SK-N-MC (cell line): ENCODE data around the gene NDUFAF2.
"Not testable (repeated sequence)": the region's sequence is repeated elsewhere in the genome, so short reads cannot be mapped to it uniquely, and the experiment has no call there.

Experiments used
- DNase-seq: peaks from one replicate; pipeline ENCODE4 v3.0.0-alpha.2; 2011; ENCODE audit warnings: low read depth, low spot score
- H3K27ac ChIP-seq: fragments of 200-600 bp; sonication (generic); 2 replicates; pipeline ENCODE4 v1.5.1; 2016; ENCODE audit warnings: mixed run types
- H3K36me3 ChIP-seq: fragments of 200-600 bp; sonication (generic); 2 replicates; pipeline ENCODE4 v1.6.1; 2017; ENCODE audit warnings: antibody characterized with exemption, low read length, mixed read lengths; ENCODE audit not compliant: insufficient read depth
- H3K4me3 ChIP-seq: fragments of 200-600 bp; sonication (generic); 2 replicates; pipeline ENCODE4 v1.5.1; 2016
- H3K9ac ChIP-seq: fragments of 200-600 bp; sonication (generic); 2 replicates; pipeline ENCODE4 v1.8.0; 2017; ENCODE audit warnings: mixed run types, mixed read lengths; ENCODE audit not compliant: insufficient read length
- H3K9me3 ChIP-seq: fragments of 200-600 bp; sonication (generic); 2 replicates; pipeline ENCODE4 v1.6.1; 2017; ENCODE audit warnings: low read depth, mild to moderate bottlenecking, antibody characterized with exemption, low read length, moderate library complexity, mixed read lengths
- EZH2 ChIP-seq: fragments of 200-600 bp; sonication (generic); IDR thresholded peaks from one replicate; pipeline ENCODE4 v1.6.1; 2017; ENCODE audit warnings: antibody characterized with exemption
- FOXP2 ChIP-seq: optimal IDR thresholded peaks from 2 replicates; pipeline ENCODE3; 2011; ENCODE audit warnings: mild to moderate bottlenecking, moderate library complexity; ENCODE audit not compliant: insufficient read depth; ENCODE audit errors: extremely low read length, control extremely low read depth
- POLR2AphosphoS5 ChIP-seq: IDR thresholded peaks from 2 replicates; pipeline ENCODE4 v1.6.1; 2012; ENCODE audit warnings: mild to moderate bottlenecking, low read depth, low read length, borderline replicate concordance

Gene NDUFAF2

DNA sequence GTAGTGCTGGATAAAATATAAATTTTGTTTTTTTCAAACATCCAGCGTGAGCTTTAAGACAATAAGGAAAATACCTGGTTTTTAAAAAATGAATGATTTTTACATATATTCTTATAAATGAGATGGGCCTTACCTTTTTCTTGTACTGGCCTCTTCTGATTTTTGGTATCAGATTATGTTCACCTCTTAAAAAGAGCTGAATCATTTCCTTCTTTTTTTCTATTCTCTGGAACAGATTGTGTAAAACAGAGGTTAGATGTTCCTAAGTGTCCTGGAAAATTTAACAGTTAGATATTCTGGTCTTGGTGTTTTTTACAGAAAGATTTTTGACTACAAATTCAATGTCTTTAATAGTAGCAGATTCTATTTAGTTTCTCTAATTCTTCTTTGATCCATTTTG lies 74.6 kb downstream of the NDUFAF2 start:
- Histone ChIP-seq H3K9ac (peak overlapping the region; percentile 29), H3K4me3 (peak overlapping the region; percentile 10; the same call in 1 of the 2 replicates), H3K36me3 (no peaks in the 10 kb centered on the region; the same call in 1 of the 2 replicates), H3K27ac (peak overlapping the region; percentile 92), H3K9me3 (no peaks in the 10 kb centered on the region)
- TF ChIP-seq POLR2AphosphoS5 (no peak), EZH2 (no peak), FOXP2 (no peak)
- no peak for DNase-seq

DNA sequence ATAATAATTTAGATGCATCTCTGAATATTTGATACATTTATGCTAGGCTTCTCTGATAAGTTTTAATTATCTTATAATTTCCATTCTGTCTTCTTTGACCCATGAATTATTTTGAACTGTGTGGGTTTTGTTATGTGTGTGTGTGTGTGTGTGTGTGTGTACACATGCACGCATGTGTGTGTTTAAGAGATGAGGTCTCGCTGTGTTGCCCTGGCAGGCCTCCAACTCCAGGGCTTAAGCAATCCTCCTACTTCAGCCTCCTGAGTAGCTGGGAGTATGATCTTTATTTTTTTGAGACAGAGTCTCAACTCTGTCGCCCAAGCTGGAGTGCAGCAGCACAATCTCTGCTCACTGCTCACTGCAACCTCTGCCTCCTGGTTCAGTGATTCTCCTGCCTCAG lies 75.4 kb downstream of the NDUFAF2 start:
- H3K4me3 ChIP-seq = peak overlapping the region; percentile 10
- peak overlapping the region; percentile 92 for H3K27ac ChIP-seq
- no peaks in the 10 kb centered on the region for H3K9me3 ChIP-seq
- peak overlapping the region; percentile 29 for H3K9ac ChIP-seq
- TF ChIP-seq POLR2AphosphoS5 = no peak
- no peak for TF ChIP-seq EZH2
- TF ChIP-seq FOXP2 = no peak
- DNase-seq = no peak
- no peaks in the 10 kb centered on the region; the same call in 1 of the 2 replicates for H3K36me3 ChIP-seq

DNA sequence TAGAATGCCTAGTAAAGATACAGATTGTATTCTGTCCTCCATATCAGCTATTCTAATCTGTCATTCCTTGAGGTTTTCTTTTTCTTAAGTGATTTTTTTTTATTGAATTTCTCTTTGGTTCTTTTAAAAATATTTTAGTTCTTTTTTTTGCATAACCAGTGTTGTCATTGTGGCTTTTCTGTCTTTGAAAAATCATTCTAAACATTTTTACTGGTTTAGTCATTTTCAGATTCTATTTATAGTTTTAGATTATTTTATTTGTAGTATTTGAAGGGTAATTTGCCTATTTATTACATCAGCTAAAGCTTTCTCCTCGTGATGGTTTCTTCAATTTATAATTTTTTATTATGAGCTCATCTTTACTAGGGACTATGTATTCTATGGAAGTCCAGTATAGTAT lies 78.1 kb downstream of the NDUFAF2 start:
- no peaks in the 10 kb centered on the region; the same call in 1 of the 2 replicates for H3K36me3 ChIP-seq
- H3K9ac ChIP-seq = no peak overlapping the region
- no peak for DNase-seq
- peak overlapping the region; percentile 91 for H3K27ac ChIP-seq
- no peaks in the 10 kb centered on the region for H3K9me3 ChIP-seq
- no peak overlapping the region for H3K4me3 ChIP-seq
- TF ChIP-seq EZH2 (no peak), FOXP2 (no peak), POLR2AphosphoS5 (no peak)

DNA sequence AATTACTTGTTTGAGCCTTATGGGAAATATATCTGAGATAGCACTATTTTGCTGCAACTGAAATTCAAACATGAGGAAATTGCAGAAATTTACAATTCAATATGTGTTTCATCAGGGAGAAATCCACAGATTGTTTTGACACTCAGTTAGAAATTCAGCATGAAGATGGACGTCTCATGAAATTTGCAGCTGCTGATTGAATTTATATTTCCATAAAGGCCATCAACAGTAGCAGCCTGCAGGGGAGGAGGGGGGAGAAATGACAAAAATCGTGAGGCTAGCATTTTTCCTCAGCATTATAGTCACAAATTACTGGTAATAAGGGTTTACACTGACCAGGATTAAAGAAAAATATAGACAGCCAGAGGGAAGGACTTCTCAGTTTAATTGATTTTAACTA lies 81.0 kb downstream of the NDUFAF2 start:
- no peaks in the 10 kb centered on the region for H3K9me3 ChIP-seq
- H3K4me3 ChIP-seq = peak overlapping the region; percentile 70
- peak overlapping the region; percentile 73 for H3K9ac ChIP-seq
- no peak for TF ChIP-seq EZH2
- no peak for TF ChIP-seq FOXP2
- no peak for TF ChIP-seq POLR2AphosphoS5
- H3K27ac ChIP-seq = peak overlapping the region; percentile 91
- no peak for DNase-seq
- H3K36me3 ChIP-seq = no peaks in the 10 kb centered on the region; the same call in 1 of the 2 replicates

DNA sequence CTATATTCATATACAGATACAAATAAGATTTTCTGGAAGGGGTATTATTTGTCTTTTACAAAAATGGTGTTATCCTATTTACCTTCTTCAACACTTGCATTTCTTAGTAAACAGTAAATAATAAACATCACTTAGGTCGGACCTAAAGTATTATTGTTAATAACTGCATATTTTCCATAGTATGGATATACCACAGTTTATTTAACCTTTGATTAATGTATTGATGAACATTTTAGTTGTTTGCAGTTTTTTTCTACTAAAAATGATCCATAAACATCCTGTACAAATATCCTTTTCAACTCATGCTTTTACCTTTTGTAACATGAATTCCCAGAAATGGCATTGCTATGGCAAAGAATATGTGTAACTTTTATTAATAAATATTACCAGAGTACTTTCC lies 83.4 kb downstream of the NDUFAF2 start:
- Histone ChIP-seq H3K9me3 (no peaks in the 10 kb centered on the region), H3K27ac (peak overlapping the region; percentile 90; the same call in 1 of the 2 replicates)
- DNase-seq = no peak

DNA sequence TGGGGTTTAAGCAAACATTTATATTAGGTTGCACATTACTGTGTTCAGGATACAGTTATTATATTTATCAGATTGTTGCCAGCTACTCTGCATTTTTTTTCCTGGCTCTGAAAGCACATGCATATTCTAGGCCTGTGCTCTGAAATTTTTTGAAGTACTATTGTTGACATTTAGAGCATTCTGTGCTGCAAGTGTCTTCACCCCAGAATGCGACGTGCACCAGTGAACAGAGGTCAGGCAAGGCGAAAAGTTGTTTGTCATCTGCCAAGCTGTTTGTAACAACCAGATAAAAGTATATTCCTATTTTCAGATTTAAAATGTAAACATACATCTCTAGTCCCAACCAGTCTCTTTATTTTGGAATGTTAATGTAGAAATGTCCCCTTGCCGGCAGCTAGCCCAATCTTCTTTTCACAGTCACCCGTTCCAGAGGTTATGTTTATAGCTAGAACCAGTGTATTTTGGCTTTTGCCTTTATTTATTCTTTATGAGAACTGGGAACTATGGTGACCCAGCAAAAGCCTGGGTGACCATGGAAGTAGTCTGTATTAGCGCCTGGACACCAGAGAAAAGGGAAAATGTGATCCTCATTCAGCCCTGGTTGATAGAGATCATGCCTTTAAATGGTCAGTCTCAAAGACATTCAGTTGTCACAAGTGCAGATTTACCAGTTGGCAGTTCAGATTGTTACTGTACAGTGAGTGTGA lies 84.6 kb downstream of the NDUFAF2 start:
- Histone ChIP-seq H3K27ac (peak overlapping the region; percentile 90), H3K36me3 (no peaks in the 10 kb centered on the region), H3K9me3 (no peaks in the 10 kb centered on the region), H3K9ac (peak overlapping the region; percentile 56), H3K4me3 (peak overlapping the region; percentile 47; the same call in 1 of the 2 replicates)
- TF ChIP-seq FOXP2 (no peak), POLR2AphosphoS5 (no peak), EZH2 (no peak)
- DNase-seq = no peak

More for the DNA sequence above, 83.4 kb downstream of the NDUFAF2 start:
- no peak overlapping the region for H3K9ac ChIP-seq
- no peak for TF ChIP-seq FOXP2
- no peak for TF ChIP-seq POLR2AphosphoS5
- TF ChIP-seq EZH2 = no peak
- no peaks in the 10 kb centered on the region for H3K36me3 ChIP-seq
- H3K4me3 ChIP-seq = no peak overlapping the region

DNA sequence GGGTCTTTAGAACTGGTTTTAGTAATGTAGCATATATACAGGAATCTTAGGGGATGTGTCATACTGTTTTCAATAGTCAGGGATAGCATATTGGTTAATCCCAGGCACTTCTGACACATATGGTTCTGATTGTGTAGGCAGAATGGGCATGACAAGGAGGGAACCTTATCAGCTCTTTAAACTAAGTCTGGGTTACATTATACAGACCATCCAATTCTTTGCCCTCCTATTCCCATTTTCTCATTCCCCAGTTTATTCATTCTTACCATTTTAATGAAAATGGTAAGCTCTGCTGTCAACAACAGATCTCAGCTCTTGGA lies 85.1 kb downstream of the NDUFAF2 start:
- no peak for DNase-seq
- peak overlapping the region; percentile 56 for H3K9ac ChIP-seq
- peak overlapping the region; percentile 47; the same call in 1 of the 2 replicates for H3K4me3 ChIP-seq
- H3K9me3 ChIP-seq = no peaks in the 10 kb centered on the region
- H3K27ac ChIP-seq = peak overlapping the region; percentile 90
- no peak for TF ChIP-seq POLR2AphosphoS5
- TF ChIP-seq FOXP2 = no peak
- TF ChIP-seq EZH2 = no peak
- no peaks in the 10 kb centered on the region for H3K36me3 ChIP-seq

DNA sequence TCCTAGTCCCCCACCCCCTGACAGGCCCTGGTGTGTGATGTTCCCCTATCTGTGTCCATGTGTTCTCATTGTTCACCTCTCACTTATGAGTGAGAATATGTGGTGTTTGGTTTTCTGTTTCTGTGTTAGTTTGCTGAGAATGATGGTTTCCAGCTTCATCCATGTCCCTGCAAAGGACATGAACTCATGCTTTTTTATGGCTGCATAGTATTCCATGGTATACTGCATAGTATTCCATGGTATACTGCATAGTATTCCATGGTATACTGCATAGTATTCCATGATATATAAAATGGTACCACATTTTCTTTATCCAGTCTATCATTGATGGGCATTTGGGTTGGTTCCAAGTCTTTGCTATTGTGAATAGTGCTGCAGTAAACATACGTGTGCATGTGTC lies 86.3 kb downstream of the NDUFAF2 start:
- H3K9me3 ChIP-seq, H3K36me3 ChIP-seq, H3K9ac ChIP-seq, DNase-seq, H3K4me3 ChIP-seq, H3K27ac ChIP-seq: not testable (repeated sequence)

DNA sequence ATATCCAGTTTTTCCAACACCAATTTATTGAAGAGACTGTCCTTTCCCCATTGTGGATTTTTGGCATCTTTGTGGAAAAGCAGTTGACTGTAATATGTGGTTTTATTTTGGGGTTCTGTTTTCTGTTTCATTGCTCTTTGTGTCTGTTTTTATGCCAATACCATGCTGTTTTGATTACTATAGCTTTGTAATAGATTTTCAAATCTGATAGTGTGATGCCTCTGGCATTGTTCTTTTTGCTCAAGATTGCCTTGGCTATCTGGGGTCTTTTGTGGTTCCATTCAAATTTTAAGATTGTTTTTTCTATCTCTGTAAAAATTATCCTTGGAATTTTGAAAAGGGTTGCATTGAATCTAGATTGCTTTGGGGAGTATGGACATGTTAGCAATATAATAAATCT lies 99.5 kb downstream of the NDUFAF2 start:
- H3K27ac ChIP-seq = no peak overlapping the region
- H3K36me3 ChIP-seq = peaks cover 7% of the 10 kb centered on the region; the same call in 1 of the 2 replicates
- H3K9me3 ChIP-seq = peaks cover 10% of the 10 kb centered on the region; the same call in 1 of the 2 replicates
- H3K9ac ChIP-seq = no peak overlapping the region
- TF ChIP-seq POLR2AphosphoS5 (no peak), FOXP2 (no peak), EZH2 (no peak)
- DNase-seq = no peak
- no peak overlapping the region for H3K4me3 ChIP-seq
